NCI-H187 (cell line): Measurements from ENCODE around the gene ETF1.

Experiments used
- DNase-seq, 2 experiments: peaks; one replicate each; lab custom pipeline; 2025; lab: John Stamatoyannopoulos, UW

Gene ETF1

GRCh38 chr5:138463419-138464007 lies 79.5 kb downstream of the ETF1 start:
- DNase-seq, result no peak

DNA sequence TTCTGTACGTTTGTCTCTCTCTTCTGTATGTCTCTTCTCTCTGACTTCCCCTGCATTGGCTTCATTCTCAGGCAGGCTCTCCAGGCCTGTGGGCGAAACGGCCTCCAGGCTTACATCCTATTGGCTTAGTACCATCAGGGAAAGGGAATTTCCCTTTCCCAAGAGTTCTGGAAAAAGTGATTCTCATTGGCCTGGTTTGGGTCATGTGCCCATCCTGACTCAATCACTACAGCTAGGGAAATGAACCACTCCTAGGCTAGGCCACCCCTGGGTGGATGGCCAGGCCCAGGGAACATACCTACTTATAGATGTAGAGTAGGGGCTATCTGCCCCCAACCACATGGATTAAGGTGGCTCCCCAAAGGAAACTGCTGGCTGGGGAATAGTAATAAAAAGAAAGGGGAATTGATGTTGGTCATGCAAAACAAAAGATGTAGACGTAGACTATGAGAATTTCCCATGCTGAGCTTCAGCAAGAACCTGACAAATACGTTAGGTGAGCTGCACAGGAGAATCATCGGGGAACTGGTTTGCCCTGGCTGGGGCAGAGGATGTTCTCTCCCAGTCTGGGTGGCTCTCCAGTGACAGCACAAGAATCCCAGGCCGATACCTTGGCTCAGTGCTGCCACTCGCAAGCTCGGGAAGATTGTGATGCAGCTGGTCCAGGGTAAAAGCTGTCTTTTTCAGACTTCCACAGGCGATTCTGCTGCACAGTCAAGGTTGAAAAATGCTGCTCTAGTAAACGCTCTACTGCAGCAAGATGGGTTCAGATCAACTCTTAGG lies 81.5 kb downstream of the ETF1 start:
- no peak for DNase-seq

DNA sequence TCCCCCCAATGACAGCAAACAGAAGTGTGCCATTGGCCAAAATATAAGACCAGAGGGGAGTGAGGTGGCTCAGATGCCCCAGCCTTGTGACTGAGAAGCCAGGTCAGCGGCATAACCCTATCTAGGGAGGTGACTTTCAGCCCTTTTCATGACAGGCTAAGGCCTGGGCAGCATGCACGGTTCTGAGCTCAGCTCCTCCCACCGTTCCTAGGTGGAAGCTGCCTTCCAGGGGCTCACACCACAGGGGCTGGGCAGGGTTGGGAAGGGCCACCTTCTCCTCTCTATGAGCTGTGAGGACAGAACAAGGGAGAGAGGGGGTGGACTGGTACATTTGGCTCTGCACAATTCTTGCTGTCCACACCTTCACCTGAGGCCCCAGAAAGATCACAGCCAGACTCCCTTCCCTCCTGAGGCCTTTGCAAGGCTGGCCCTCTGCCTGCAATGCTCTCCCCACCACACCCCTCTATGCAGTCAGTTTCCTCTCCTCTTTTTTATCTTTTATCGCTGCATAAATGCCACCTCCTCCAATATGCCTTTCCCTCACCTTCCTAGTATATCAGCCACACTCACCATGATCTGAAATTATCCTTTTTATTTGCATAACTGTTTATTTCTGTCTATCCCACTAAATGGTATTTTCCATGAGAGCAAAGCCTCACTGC lies 82.9 kb downstream of the ETF1 start:
- no peak for DNase-seq

DNA sequence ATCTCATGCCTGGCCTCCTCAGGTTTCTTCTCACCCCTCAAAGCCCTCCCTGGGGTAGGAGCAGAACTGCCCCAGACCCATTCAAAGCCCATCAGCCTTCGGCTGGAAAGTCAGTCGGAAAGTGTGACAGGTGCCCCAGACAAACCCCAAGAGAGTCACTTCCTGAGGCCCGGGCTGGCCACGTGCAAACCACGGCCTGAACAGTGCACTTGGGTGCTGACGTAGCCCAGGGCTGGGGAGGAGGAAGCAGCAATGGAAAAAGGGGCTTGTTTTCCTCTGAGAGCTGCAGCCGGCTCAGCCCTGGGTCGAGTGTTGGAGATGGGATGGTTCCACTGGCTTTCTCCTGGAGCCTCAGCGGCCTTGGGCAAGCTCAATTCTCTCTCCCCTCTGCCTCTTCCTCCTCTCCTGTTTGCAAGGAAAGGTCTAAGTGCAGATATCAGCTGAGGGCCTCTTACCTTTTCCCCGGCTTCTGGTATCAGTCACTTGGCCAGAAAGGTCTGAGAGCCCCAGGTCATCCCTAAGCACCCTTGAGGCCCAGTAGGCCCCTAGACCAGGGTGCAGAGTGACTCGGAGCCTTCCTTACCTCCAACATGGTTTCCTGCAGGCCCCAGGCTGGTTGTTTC lies 83.6 kb downstream of the ETF1 start:
- DNase-seq, result no peak

DNA sequence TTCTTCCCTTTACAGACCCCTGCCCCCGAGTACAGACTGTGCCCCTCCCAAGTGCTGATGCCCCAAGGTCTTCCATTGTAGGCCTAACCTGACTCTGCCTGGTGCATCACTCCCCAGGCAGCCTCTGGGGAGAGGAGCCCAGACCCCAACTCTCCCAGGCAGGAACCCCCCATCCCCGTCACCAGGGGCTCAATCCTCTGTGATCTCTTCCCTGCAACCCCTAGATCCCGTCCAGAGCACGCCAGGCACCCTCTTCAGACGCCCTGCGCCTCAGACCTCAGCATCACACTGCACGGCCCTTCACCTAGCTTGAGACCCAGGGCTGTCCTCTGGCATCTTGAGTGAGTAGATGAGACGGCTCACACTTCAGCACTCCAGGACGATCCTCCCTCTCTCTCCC lies 84.2 kb downstream of the ETF1 start:
- no peak for DNase-seq

GRCh38 chr5:138458384-138458783 lies 84.7 kb downstream of the ETF1 start:
- DNase-seq, result no peak

GRCh38 chr5:138457531-138458275 lies 85.3 kb downstream of the ETF1 start:
- no peak for DNase-seq
